Testis (tissue), 2 donors: Measurements from ENCODE around the gene IQSEC1.

ENCODE experiments used
- CTCF ChIP-seq, 3 experiments: fragments of 450-650 bp in 2 of 3; fragments of 200-600 bp in 1 of 3; sonication (generic) in 1 of 3; IDR thresholded peaks; one replicate each; pipeline ENCODE4 v1.5.1; 2016 to 2019; ENCODE audit warnings: antibody characterized with exemption in 3 of 3, mild to moderate bottlenecking in 2 of 3, moderate library complexity in 1 of 3
- POLR2A ChIP-seq: fragments of 450-650 bp; IDR thresholded peaks from one replicate; pipeline ENCODE4 v1.6.1; 2017; ENCODE audit warnings: antibody characterized with exemption, mild to moderate bottlenecking, moderate library complexity

- TF ChIP-seq CTCF (IDR thresholded peaks at IDR 0.05) (no peak), POLR2A (no peak)
Measured at GRCh38 chr3:13045241-13045903, 27.9 kb downstream of the IQSEC1 start.
